ENCODE measurements around the gene RIPOR2.

Gene RIPOR2

GRCh38 chr6:24935366-24936152 lies at the start of gene RIPOR2:
Gene RIPOR2, minus strand, starts transcription at chr6:24935960. Its CDS starts 62 bp downstream, at chr6:24935898.
- no peak for TF ChIP-seq GATA2 (IDR thresholded peaks at IDR 0.05; ENCODE audit: low read depth, low read length)
- no peak for TF ChIP-seq GATA3 (IDR thresholded peaks at IDR 0.05; ENCODE audit: low read depth, low read length)

- TF ChIP-seq GATA3 (IDR thresholded peaks at IDR 0.05; ENCODE audit: low read depth, low read length) = no peak
- TF ChIP-seq GATA2 (IDR thresholded peaks at IDR 0.05; ENCODE audit: low read depth, low read length) = no peak
Measured at GRCh38 chr6:24985323-24985722, 49.6 kb upstream of the RIPOR2 start.

- TF ChIP-seq GATA3 (IDR thresholded peaks at IDR 0.05; ENCODE audit: low read depth, low read length) (no peak), GATA2 (IDR thresholded peaks at IDR 0.05; ENCODE audit: low read depth, low read length) (no peak)
Measured at GRCh38 chr6:24982231-24982630, 46.5 kb upstream of the RIPOR2 start.

GRCh38 chr6:24981386-24981760 lies 45.6 kb upstream of the RIPOR2 start:
- no peak for TF ChIP-seq GATA2 (IDR thresholded peaks at IDR 0.05; ENCODE audit: low read depth, low read length)
- TF ChIP-seq GATA3 (IDR thresholded peaks at IDR 0.05; ENCODE audit: low read depth, low read length) = no peak

- TF ChIP-seq GATA2 (IDR thresholded peaks at IDR 0.05; ENCODE audit: low read depth, low read length) = no peak
- TF ChIP-seq GATA3 (IDR thresholded peaks at IDR 0.05; ENCODE audit: low read depth, low read length) = no peak
Measured at GRCh38 chr6:24980507-24981385, 45.0 kb upstream of the RIPOR2 start.

- TF ChIP-seq GATA2 (IDR thresholded peaks at IDR 0.05; ENCODE audit: low read depth, low read length) = no peak
- no peak for TF ChIP-seq GATA3 (IDR thresholded peaks at IDR 0.05; ENCODE audit: low read depth, low read length)
Measured at GRCh38 chr6:24979176-24979575, 43.4 kb upstream of the RIPOR2 start.

GRCh38 chr6:24974182-24975171 lies 38.7 kb upstream of the RIPOR2 start:
- TF ChIP-seq GATA3 (IDR thresholded peaks at IDR 0.05; ENCODE audit: low read depth, low read length) (no peak), GATA2 (IDR thresholded peaks at IDR 0.05; ENCODE audit: low read depth, low read length) (no peak)

- no peak for TF ChIP-seq GATA2 (IDR thresholded peaks at IDR 0.05; ENCODE audit: low read depth, low read length)
- no peak for TF ChIP-seq GATA3 (IDR thresholded peaks at IDR 0.05; ENCODE audit: low read depth, low read length)
Measured at GRCh38 chr6:24972311-24972958, 36.7 kb upstream of the RIPOR2 start.

- TF ChIP-seq GATA2 (IDR thresholded peaks at IDR 0.05; ENCODE audit: low read depth, low read length) = no peak
Measured at GRCh38 chr6:24971067-24971466, 35.3 kb upstream of the RIPOR2 start.

GRCh38 chr6:24969343-24969860 lies 33.6 kb upstream of the RIPOR2 start:
- TF ChIP-seq GATA3 (IDR thresholded peaks at IDR 0.05; ENCODE audit: low read depth, low read length) = no peak
- no peak for TF ChIP-seq GATA2 (IDR thresholded peaks at IDR 0.05; ENCODE audit: low read depth, low read length)

GRCh38 chr6:24968783-24969182 lies 33.0 kb upstream of the RIPOR2 start:
- TF ChIP-seq GATA2 (IDR thresholded peaks at IDR 0.05; ENCODE audit: low read depth, low read length) (no peak), GATA3 (IDR thresholded peaks at IDR 0.05; ENCODE audit: low read depth, low read length) (no peak)

- TF ChIP-seq GATA3 (IDR thresholded peaks at IDR 0.05; ENCODE audit: low read depth, low read length) = no peak
Measured at GRCh38 chr6:24967211-24967610, 31.5 kb upstream of the RIPOR2 start.

- TF ChIP-seq GATA3 (IDR thresholded peaks at IDR 0.05; ENCODE audit: low read depth, low read length) = no peak
- TF ChIP-seq GATA2 (IDR thresholded peaks at IDR 0.05; ENCODE audit: low read depth, low read length) = no peak
Measured at GRCh38 chr6:24966381-24966780, 30.6 kb upstream of the RIPOR2 start.

Data from SH-SY5Y (cell line).